SKM-1 (cell line): ENCODE measurements around the gene CUBN.
"Not testable (repeated sequence)": the region's sequence is repeated elsewhere in the genome, so short reads cannot be mapped to it uniquely, and the experiment has no call there.

ENCODE experiments used
- DNase-seq: peaks from one replicate; lab custom pipeline; 2025; ENCODE audit not compliant: unreplicated experiment; lab: John Stamatoyannopoulos, UW

CUBN gene

DNA sequence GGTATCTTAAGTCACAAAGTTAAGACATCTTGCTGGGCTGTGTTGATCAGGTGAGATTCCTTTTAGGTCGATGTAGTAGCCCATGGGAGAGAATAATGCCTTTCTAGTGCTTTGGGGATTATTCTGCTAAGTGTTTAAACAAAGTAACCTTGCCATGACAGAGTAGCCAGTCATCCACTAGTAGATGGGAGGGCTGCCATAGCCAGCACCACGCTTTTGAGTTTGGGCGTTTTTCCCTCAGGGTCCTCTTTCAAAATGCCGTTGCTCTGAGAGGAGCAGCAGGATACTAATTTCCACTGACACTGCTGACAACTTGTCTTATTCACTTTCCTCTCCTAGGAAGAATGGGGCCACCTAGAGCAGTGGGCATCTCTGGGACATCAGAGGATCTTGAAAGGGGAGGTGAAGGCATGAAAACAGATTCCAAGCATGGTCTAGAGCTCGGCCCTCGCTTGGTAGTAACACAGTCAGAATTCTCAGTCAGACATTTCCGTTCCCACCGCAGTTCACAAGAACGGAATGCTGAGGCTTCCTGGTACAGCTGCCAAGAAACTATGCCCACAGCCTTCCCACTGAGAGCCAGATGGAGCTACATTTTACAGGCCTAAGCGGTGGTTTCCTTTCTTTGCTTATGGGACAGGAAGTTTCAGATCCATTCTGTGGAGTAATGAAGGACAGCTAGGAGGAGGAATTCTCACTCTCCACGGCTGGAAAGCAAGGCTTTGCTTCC is 297.1 kb downstream of the CUBN start:
- DNase-seq: no peak

DNA sequence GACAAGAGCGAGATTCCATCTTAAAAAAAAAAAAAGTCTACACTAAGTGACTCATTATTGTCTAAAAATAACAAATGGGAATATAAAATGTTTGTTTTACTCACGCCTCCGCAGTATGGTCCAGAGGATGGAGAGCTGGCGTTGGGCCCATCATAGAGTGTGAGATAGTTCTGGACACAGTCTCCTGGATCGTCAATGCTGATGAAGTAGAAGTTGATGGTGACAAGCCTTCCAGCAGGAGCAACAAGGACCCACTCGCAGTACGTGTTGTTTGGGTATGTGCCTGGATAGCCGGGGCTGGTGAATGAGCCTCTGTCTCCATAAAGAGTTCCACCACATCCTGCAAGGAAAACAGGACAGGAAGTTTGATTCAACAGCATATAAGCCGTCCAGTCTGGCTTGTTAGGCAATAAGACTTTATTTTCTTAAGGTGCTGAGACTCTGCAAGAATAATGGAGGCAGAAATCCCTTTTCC is 300.9 kb downstream of the CUBN start:
- no peak for DNase-seq

DNA sequence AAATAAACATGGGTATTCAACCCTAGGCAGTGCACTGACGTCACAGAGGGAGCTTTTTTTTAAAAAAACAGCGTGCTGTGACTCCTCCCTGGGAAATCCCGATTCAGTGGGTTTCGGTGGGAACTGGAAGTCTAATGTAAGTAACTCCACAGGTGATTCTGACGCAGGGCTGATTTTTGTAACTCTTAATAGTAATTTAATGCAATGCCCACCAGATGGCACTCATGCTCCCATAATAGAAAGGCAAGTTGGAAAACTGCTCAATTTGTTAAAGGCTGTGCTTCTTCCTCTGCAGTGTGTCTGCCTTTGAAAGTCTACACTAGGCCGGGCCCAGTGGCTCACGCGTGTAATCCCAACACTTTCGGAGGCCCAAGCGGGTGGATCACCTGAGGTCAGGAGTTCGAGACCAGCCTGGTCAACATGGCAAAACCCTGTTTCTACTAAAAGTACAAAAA is 301.5 kb downstream of the CUBN start:
- no peak for DNase-seq

DNA sequence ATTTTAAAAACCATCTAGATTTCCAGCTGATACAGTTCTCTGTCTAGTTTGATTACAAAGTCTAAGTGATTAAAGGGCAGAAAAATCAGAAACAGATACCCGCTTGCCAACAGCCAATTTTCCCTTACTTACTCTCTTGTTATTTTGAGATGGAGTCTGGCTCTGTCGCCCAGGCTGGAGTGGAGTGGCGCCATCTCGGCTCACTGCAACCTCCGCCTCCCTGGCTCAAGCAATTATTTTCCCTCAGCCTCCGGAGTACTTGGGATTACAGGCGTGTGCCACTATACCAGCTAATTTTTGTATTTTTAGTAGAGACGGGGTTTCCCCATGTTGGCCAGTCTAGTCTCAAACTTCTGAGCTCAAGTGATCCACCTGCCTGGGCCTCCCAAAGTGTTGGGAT is 302.1 kb downstream of the CUBN start:
- not testable (repeated sequence) for DNase-seq

DNA sequence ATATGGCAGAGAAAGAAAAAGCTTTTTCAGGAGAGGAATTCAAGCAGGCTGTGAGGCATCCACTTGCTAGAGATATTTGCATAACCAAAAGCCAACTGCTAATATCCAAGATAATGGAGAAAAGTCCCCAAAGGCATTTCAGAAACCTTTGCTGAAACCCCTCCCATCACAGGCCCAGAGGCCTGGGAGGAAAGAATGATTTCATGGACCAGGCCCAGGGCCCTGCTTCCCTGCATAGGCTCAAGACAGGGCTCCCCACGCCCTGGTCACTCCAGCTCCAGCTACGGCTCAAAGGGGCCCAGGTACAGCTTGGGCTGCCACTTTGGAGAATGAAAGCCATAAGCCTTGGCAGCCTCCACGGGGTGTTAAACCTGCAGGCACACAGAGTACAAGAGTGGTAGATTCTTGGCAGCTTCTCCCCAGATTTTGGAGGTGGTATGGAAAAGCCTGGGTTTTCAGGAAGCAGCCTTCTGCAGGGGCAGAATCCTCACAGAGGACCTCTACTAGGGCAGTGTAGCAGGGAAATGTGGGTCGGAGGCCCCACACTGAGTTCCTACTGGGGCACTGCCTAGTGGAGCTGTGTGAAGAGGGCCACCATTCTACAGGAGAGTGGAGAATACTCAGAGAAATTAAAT is 306.8 kb downstream of the CUBN start:
- DNase-seq: no peak

DNA sequence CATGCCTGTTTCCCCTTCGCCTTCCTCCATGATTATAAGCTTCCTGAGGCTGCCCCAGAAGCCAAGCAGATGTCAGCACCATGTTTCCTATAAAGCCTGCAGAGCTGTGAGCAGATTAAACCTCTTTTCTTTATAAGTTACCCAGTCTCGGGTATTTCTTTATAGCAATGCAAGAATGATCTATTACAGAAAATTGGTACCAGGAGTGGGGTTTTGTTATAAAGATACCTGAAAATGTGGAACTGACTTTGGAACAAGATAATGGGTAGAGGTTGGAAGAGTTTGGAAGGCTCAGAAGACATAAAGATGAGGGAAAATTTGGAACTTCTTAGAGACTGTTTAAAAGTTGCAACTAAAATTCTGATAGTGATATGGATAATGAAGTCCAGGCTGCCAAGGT is 307.6 kb downstream of the CUBN start:
- no peak for DNase-seq

DNA sequence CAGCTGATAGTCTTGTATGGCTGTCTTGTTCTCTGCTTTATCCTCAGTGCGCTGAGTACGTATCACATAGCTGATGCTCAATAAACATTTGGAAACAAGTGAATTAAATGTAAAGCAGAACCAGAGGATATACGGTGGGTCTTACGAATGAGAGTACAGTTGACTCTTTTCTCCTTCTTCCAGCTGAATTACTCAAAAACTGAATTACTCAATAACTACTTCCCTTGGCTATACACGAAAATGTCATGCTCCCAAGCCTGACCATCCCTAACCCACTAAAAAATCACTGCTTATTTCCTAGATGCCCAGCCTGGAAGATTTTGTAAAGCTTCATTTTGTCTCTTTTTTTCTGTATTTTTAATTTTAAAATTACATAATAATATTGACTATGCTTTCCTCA is 309.2 kb downstream of the CUBN start:
- DNase-seq: no peak

DNA sequence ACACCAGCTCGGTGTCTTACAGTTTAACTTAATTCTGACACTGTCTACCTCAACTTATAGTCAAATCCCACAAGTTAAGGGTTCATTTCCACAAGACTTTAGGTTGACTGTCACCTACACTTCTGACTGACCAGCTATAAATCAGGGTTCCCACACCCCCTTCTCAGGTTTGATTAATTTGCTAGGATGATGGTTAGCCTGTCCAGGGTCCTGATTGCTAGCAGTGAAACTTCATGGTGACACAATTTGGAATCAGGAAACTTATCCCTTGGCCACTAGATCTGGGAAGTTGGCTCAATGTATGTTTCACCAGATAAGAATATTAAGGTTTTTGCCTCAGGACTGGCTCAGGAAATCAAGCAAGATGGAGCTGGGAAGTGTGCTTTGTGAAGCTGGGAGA is 309.6 kb downstream of the CUBN start:
- DNase-seq: no peak

DNA sequence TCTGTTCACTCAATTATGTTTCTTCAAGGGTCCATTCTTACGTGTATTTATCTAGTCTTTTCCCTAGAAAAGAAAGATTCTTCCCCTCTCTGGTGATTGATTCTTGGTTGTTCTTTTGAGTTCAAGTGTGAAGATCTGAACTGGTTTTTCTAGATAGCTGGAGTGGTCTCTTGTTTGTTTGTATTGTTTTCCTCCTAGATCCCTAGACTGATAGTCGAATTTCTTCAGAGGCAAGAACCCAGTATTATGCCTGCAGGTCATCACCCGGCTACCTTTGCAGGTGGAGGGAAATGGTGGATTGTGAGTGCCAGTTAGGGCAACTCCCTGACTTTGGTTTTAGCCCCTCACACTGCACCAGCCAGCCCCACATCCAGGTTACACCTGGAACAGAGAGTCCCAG is 310.2 kb downstream of the CUBN start:
- no peak for DNase-seq

DNA sequence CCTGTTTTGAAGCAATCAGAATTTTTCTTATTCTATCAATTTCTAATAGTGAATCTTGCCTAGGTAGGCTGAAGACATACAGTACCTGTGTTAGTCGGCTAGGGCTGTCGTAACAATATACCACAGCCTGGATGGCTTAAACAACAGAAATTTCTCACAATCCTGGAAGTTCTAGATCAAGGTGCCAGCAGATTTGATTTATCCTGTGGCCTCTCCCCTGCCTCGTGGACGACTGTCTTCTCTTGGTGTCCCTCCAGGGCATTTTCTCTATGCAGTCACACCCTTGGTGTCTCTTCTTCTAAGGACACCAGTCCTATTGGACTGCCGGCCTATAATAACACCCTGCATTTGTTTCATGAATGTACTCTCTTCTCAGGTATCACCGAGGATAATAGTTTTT is 310.6 kb downstream of the CUBN start:
- DNase-seq: no peak

DNA sequence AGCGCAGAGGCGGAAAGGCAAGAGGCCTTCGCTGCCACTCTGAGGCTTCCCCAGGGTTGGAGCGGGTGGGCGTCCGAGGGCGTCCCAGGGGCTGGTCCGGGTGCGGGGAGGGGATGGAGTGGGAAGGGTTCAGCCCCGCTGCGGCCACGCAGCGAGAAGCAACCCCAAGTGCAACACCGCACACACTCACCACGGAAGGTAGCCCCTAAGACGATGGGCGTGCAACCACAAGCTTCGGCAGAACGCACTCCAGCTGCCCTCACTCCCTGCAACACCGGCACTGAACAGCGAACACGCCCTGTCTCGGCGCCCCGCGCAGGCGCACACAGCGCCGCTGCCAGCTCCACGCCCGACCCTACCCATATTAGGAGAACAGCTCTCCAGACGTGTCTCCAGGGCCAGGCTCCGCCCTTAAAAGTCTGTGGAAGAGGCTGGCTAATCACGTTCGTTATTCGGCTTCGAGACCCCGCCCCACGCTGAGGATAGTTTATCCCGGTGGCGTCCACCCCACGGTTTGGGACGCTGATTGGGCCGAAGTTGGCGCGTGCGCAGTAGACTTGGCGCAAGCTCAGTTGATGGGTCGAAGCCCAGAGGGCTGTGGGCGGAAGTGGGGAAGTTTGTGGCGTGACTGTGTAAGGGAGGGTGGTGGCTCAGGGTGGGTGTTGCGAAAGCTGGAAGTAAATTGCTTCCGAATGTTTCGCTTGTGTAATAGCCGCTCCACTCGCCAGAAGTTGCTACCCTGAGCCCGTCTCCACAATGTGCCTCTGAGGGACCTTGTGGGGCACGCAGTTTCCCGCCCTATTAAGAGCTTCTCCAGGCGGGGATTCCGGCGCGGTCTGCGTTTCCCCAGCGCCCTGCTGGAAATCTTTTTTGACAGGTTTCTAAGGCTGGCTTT is 312.2 kb downstream of the CUBN start, which contains the start of gene RSU1:
Gene RSU1, minus strand, starts transcription at position 300 of the 895 bp plus-strand sequence. CDS start 343 bp downstream, outside the sequence.
- DNase-seq: peak; percentile 81

DNA sequence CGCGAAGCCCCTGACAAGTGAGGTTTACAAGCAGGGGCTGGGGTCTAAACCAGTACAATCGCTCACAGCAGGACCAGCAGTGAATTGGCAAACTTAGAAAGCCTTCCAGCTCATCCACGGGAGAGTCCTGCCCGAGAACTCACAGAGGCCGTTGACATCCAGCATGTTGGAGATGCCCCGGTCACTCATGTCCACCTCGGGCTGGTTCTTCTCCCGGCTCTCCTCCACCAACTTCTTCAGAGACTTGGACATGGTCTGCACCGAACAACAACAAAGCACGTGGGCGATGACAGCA is 312.8 kb downstream of the CUBN start:
- DNase-seq: no peak

DNA sequence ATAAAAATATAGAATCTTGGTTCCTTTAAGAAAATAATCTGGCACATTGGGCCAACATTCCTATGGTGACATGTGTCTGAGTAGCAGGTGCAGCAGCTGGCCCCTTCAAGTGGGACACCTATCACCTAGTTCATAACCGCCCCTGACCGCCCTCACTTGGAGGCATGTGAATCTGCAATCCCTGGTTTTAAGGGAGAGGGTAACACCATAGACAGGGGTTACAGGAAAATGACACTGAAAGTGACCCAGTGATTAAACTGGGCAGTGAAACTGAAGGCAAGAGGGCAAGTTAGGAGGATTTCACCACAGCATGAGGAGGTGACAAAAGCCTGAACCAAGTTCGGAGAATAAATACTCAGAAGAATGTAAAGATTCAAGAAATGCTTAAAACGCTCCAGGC is 313.4 kb downstream of the CUBN start:
- DNase-seq: no peak

DNA sequence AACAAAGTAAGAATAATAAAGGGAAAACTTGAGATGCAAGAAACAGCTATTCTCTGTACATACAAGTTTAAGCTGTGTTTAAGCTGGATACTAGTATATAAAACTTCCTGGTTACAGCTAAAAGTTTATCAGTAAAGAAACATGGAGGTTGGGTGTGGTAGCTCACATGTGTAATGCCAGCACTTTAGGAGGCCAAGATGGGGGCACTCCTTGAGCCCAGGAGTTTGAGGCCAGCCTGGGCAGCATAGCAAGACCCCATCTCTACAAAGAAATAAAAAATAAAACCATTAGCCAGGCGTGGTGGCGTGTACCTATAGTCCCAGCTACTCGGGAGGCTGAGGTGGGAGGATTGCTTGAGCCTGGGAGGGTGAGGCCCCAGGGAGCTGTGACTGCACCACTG is 315.6 kb downstream of the CUBN start:
- no peak for DNase-seq

DNA sequence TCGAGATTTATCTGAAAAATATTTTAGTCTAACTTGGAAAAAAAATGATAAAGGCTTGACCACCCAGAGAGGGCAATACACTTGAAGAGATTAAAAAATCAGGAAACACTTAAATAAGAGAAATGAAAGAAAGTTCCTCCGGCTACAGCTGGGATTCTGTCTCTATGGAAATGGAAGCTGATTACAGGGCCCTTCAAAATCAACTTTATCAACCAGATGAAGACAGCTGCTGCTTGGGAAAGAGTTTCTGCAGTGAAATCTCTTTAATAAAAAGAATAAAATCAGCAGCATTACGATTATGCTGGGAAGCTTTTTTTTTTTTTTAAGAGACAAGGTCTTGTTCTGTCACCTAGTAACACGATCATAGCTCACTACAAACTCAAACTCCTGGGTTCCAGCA is 316.9 kb downstream of the CUBN start:
- DNase-seq: no peak

DNA sequence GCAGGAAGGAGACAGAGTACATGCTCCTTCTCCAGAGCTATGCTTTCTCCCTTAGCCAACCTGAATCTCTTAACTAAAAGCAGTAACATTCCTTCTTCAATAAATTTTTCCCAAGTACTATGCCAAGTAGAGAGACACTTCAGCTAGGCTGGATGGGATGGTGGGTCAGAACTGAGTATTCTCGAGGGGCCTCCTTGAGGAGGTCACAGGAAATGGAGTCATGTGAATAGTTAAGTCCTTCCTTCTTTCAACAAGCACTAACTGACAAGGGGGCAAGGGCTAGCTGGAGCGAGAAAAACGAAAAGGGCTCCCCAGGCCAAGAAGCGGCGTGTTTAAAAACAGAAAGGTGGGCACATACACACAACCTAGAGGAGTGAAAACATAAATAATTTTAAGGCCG is 317.8 kb downstream of the CUBN start:
- DNase-seq: no peak

DNA sequence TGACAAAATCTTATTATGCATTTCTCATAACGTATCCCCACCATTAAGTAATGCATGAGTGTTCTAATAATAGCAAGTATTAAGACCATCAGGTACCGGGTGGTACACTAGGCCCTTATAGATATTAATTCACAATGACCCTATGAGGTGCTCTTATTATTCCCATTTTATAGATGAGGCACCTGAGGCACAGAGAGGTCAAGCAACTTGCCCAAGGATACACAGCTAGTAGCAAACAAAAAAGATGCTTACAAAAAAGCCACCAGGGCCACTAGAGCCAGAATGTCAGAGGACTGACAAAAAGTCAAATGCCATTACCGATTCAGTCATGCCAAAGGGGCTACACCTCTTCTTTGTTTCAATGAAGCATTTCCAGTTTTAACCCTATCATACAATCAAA is 318.3 kb downstream of the CUBN start:
- no peak for DNase-seq

DNA sequence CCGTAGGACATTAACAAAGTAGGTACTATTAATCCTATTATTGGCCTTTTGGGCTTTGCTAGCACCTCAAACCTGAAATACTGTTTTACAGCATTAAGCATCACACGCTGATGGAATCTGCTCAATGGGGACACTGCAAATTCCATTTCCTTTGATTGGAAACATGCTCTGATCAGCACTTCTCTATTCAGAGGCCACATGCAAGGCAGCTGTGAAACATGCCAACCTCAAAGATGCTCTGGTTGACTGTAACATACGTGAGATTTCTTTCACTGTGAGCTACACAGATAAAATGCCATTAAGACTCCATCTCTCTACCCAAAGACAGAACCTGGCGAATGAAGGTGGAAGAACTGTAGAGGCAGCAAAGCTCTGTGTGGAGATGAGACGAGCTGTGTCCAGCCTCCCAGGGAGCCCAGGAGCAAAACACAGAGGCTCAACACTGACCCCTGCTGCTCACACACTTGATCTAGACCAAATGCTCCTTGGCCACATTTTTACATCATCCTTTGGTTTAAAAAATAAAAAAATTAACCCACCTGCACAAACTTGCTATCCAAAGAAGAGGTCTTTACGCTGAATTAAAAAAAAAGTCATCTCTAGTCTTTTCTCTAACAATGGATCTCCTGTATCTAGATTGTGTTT is 320.4 kb downstream of the CUBN start:
- peak; percentile 11 for DNase-seq

DNA sequence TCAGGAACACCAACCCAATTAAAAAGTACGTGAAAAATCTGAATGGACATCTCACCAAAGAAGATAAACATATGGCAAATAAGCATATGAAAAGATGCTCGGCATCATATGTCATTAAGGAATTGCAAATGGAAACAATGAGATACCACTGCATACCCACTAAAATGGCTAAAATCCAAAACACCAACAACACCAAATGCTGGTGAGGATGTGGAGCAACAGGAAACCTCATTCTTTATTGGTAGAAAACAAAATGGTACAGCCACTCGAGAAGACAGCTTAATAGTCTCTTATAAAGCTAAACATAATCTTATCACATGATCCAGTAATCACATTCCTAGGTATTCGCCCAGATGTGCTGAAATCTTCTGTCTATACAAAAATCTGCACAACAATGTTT is 325.5 kb downstream of the CUBN start:
- DNase-seq: no peak

DNA sequence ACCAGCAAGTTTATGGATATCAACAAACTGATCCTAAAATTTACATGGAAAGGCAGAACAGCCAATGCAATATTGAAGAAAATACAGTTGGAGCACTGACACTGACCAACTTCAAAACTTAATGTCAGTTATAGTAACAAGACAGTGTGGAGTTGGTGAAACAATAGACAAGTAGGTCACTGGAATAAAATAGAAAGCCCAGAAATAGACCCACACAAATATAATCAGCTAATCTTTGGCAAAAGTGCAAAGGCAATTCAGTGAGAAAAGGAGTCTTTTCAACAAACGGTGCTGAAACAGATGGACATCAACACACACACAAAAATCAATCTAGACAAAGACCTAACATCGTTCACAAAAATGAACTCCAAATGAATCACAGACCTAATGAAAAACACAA is 326.1 kb downstream of the CUBN start:
- no peak for DNase-seq

DNA sequence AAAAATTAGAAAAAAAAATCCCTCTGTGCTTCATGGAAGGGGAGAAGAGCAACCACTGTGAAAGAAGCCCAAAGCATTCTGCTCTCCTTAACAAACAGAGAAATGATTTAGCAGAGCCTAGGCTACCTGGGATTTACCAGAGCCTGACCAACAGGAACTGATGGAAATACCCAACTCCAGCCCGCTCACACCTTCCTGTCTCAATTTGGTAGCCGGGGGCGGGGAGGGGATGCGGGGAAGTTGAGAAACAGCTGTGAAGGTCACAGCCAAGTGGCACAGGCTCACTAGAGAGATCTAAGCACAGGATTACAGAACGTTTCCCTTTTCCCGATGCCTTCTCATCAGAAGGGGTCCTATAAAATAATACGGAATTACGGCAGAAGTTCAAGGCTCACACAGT is 330.0 kb downstream of the CUBN start:
- no peak for DNase-seq
